NB4 (cell line): ENCODE data around the gene PHKB.

Source experiments
- CTCF ChIP-seq: IDR thresholded peaks from one replicate; pipeline ENCODE4 v1.5.1; 2012; ENCODE audit warnings: low read depth, low read length
- MAX ChIP-seq: IDR thresholded peaks from 2 replicates; pipeline ENCODE4 v1.6.1; 2011; ENCODE audit warnings: low read depth, low read length
- POLR2A ChIP-seq: IDR thresholded peaks from 2 replicates; pipeline ENCODE4 v1.6.1; 2011; ENCODE audit warnings: mild to moderate bottlenecking; ENCODE audit not compliant: insufficient read length; ENCODE audit errors: extremely low read depth

- TF ChIP-seq CTCF (no peak), POLR2A (no peak), MAX (no peak)
Observed at GRCh38 chr16:47729701-47730100, 268.6 kb downstream of the PHKB start.
